GM21367 (cell line): ENCODE results near the gene HSD11B1L.
"Not testable (repeated sequence)": the region's sequence is repeated elsewhere in the genome, so short reads cannot be mapped to it uniquely, and the experiment has no call there.

Experiments
- ATAC-seq: cut with Tn5 transposase; IDR thresholded peaks from one replicate; pipeline ENCODE4 v1.9.1; 2021; ENCODE audit not compliant: unreplicated experiment

Gene HSD11B1L

DNA sequence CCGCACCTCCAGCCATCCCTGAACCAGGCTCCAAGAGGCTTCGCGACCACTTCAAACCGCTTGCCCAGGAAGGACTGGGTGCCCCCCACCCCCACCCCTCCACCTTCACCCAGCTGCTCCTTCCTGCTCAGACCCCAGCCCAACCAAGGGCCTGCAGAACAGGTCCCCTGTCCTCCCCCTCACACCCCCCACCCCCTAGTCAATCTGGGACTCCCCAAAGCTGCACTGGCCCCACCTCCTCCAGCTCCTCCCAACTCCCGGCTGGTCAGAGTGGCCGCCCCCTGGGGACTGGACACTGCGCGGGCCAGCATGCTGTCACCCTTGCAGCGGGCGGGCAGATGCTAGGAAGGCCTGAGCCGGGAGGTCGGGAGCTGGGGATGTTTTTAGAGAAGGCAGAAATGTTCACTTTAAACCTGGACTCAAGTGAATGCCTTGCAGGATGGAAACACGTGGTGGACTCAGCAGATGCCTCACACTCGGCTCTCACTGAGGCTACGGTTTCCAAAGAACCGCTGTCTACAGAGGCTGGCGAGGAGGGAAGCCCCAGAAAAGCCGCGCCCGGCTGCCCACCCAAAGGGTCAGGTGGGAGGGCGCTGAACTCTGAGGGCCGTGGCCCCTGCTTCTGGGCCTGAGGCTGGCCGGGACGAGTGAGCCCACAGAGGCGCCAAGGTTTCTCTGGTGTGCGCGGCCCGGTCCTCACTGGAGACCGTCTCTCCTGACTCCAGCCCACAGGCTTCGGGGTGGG, 17.2 kb downstream of the HSD11B1L start:
- no peak for ATAC-seq

GRCh38 chr19:5698635-5699422, 18.0 kb downstream of the HSD11B1L start:
- no peak for ATAC-seq

- no peak for ATAC-seq
Measured at GRCh38 chr19:5700455-5701092, 19.7 kb downstream of the HSD11B1L start.

DNA sequence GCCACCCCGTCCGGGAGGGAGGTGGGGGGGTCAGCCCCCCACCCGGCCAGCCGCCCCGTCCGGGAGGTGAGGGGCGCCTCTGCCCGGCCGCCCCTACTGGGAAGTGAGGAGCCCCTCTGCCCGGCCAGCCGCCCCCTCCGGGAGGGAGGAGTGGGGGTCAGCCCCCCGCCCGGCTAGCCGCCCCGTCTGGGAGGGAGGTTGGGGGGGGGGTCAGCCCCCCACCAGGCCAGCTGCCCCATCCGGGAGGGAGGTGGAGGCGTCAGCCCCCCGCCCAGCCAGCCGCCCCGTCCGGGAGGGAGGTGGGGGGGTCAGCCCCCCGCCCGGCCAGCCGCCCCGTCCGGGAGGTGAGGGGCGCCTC, 21.2 kb downstream of the HSD11B1L start:
- ATAC-seq = not testable (repeated sequence)

GRCh38 chr19:5703819-5704818, 23.3 kb downstream of the HSD11B1L start:
- no peak for ATAC-seq

DNA sequence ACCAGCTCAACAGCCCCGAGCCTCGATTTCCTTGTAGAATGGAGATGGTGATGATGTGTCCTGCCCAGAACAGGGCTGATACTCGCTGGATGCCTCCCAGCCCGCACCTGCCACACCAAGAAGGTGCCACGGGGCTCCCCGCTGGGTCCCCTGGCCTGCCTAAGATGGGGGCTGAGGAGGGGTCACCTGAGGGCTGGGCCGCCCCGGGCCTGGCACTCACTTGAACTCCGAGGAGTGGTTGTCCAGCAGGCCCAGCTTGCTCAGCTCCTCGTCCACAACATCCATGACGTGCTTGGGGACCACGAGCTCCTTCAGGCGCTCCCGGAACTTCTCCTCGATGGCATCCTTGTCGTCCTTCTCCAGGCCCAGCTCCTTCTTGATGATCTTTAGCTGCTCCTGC, 24.7 kb downstream of the HSD11B1L start:
- no peak for ATAC-seq

- ATAC-seq = no peak
Measured at GRCh38 chr19:5706876-5707573, 26.2 kb downstream of the HSD11B1L start.

DNA sequence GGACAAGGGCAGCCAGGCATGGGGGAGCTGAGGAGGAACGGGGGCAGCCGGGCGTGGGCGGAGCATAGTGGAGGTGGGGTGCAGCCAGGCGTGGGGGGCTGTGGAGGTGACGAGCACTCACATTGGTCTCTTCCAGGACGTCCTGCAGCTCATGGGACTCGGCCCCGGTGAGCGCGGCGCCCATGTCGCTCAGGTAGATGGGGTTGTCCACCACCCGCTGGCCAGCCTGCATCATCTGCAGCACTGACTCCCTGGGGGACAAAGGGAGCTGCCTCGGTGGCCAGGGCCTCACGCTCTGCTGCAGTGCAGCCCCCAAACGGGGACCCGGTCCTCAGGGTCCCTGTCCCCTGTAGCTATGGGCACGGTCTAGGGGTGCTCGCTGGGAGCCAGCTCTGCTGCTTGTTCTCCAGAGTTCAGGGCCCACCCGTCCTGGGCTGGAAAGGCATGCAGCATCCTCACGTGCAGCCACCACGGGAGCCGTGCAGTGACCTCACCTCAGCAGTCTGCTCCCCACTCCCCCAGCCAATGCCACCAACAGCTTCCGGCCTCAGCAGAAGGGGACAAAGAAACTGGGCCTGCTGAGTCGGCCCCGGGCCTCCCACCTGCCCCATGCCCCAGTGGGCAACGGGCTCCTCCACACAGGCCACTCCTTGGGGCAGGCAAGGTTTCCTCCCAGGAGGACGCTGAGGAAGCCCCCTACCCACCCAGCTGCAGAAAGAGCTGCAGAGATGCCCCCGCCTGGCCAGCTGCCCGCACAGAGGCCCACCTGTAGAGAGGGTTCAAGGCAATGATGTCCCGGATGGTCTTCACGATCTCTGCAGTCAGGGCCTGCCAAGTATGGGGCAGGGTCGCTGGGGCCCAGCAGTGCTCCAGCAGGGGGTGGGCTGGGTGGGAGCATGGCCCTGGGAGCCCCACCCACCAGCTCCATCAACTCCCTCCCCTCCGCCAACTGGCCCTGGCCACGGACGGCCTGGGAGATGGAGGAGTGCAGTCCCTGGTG, 27.0 kb downstream of the HSD11B1L start:
- no peak for ATAC-seq

DNA sequence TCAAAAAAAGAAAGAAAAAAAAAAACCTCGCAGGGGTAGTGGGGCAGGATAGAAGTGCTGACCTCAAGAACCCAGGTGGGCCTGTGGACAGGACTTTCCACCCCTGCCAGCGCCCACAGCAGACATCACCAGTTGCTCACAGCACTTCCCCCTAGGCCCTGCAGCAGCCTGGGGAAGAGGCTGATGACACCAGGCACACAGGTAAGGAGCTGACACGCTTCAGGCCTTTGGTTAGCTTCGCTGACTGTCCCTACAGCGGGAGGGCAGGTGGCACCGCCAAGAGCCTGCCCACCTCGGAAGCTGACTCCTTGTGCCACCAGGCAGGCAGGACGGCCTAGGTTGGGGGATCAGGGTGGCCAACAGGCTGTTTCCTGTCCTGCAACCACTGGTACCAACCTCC, 30.2 kb downstream of the HSD11B1L start:
- no peak for ATAC-seq

DNA sequence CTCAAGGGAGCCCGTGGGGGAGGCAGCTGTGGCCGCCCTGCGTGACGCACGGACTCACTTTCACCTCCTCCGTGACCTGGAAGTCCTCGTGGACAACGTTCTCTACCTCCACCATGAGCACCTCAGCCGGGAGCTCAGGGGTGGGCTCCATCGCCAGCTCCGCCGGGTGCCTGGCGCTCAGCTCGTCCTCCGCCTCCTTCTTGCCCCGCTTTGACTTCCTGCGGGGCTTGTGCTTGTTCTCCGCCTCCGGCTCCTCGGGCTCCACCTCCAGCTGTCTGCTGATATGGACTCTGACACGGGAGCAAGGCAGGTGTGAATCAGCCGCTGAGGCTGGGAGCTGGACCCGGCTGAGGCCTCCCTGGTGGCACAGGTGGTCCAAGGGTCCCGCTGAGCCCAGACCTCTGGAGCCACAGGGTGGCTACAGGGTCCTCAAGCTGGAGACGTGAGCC, 30.9 kb downstream of the HSD11B1L start:
- ATAC-seq = no peak

DNA sequence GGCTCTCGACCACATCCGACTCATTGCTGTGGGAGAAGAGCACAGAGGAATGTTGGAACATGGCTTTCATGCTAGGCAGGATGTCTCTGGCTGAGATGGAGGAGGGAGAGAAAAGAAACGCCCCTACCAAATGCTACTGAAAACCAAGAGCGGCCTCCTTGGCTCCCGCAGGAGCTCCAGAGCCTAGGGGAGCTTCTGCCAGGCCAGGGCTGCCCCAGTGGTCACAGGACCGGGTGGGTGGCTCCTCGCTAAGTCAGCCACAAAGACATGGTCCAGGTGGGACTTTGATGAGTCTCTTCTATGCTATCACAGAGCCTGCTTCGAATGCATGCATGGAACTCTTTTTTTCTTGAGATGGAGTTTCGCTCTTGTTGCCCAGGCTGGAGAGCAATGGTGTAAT, 32.4 kb downstream of the HSD11B1L start:
- ATAC-seq = no peak

DNA sequence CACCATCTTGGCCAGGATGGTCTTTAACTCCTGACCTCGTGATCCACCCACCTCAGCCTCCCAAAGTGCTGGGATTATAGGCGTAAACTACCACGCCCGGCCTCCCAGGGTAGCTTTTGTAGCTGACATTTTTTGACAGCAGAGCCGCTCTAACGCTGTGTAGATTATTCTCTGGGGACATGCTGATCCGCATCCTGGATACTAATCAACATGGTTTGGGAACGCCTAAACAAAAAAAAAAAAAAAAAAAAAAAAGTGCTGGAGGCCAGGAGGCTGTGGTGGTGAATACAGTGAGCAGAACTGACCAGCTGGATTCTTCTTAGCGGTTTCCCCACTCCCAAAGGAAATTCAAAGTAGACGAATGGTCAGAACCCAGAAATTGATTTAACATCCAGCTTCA, 34.0 kb downstream of the HSD11B1L start:
- no peak for ATAC-seq

GRCh38 chr19:5717215-5717935, 36.5 kb downstream of the HSD11B1L start:
- ATAC-seq = no peak

- no peak for ATAC-seq
Measured at GRCh38 chr19:5718037-5718578, 37.3 kb downstream of the HSD11B1L start.

DNA sequence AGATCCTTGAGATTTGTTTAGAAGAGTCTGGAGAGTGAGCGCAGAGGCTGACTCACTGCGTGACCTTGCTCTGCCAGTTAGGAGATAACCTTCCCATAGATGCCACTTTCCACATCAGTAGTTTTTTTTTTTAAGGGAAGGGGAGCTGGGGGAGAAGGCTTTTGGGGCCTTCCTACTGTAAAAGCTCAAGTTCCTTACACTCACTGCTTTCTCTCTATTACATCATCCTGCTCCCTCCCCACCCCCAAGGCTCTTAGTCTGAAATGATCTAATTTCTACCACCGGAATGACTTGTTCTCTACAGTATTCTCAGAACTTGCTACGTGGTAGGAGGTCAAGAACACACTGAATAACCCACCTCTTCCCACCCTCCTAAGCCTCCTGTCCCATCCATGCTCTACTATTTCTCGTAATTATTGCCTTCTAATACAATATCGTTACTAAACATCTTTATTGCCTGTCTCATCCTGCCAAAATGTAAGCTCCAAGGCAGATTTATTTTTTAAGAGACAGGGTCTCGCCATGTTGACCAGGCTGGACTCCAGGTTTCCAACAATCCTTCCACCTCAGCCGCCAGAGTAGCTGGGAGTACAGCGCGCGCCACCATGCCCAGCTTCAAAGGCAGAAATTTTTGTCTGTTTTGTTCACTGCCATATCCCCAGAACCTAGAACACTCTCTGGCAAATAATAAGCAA, 37.9 kb downstream of the HSD11B1L start:
- ATAC-seq = no peak

DNA sequence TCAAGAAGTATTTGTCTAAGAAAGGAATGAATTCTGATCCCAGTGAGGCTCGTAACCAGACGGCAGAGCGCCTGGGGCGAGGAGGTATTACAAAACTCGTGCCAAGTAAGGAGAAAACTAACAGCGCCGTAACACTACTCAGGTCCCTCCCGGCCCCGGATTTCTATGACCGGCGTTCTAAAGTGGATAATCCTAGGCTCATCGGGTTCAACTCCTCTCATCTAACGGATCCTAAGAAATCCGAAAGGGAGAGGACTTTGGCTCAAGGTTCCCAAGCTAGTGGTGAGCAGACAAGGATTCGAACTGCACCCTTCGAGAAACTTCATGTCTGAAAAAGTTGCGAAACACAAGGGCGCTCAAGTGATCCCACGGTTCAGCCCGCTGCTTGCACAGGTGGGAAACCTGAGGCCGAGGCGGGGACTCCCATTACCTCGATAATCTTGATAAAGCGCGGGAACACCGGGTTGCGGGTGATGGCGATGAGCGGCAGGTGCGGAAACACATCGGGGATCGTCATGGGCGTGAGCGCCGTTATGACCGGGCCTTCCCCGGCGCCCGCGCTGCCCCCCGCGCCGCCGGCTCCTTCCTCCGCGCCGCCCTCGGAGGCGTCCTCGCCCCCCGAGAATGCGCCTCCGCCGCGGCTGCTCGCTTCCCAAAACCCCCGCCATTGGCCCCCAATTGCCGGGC, 38.6 kb downstream of the HSD11B1L start:
- ATAC-seq = peak; percentile 2
